Measurements from ENCODE around the gene TNFSF15. TPM values are rescaled to one million over a fixed set of nuclear protein-coding genes. Genes with fewer than 3 reads are reported as not detected.

The TNFSF15 gene
- total and polyA plus RNA-seq, 9 donors, result 0.02 to 0.53 (median 0.24) TPM

GRCh38 chr9:114782586-114782985 lies 23.3 kb downstream of the TNFSF15 start:
- H3K9me3 ChIP-seq, result no peaks in the 10 kb centered on the region
- H3K4me1 ChIP-seq (ENCODE audit: insufficient read depth), result no peaks in the 10 kb centered on the region
- no peak for TF ChIP-seq EP300 (IDR thresholded peaks at IDR 0.05)
- TF ChIP-seq POLR2A (IDR thresholded peaks at IDR 0.05), result no peak
- no peak for TF ChIP-seq CTCF (IDR thresholded peaks at IDR 0.05)
- no peak overlapping the region for H3K4me3 ChIP-seq
- intact Hi-C loops (cut with DNase I), result no loop called here
- H3K27me3 ChIP-seq, result no peaks in the 10 kb centered on the region
- H3K36me3 ChIP-seq, result no peaks in the 10 kb centered on the region
- H3K27ac ChIP-seq, result no peak overlapping the region
- DNase-seq, result no peak

- H3K27ac ChIP-seq, result no peak overlapping the region
- peak in 2 of 5 donors; percentile 12 to 30 for DNase-seq
These were observed 26.4 kb downstream of the TNFSF15 start for GRCh38 chr9:114779352-114779845.

GRCh38 chr9:114777821-114778609 lies 27.8 kb downstream of the TNFSF15 start:
- no peak overlapping the region for H3K4me3 ChIP-seq
- intact Hi-C loops (cut with DNase I), result no loop called here
- no peaks in the 10 kb centered on the region for H3K27me3 ChIP-seq
- no peak for DNase-seq
- no peak for TF ChIP-seq CTCF (IDR thresholded peaks at IDR 0.05)
- TF ChIP-seq EP300 (IDR thresholded peaks at IDR 0.05), result no peak
- no peak for TF ChIP-seq POLR2A (IDR thresholded peaks at IDR 0.05)
- WGBS, 3 donors, result 36 to 55% (median 47%) methylated on average over 6 of the region's 6 CpGs
- no peaks in the 10 kb centered on the region for H3K36me3 ChIP-seq
- no peaks in the 10 kb centered on the region for H3K4me1 ChIP-seq (ENCODE audit: insufficient read depth)
- no peak overlapping the region for H3K27ac ChIP-seq
- no peaks in the 10 kb centered on the region for H3K9me3 ChIP-seq

More at GRCh38 chr9:114779352-114779845, 26.4 kb downstream of the TNFSF15 start:
- intact Hi-C loops (cut with DNase I), result no loop called here
- TF ChIP-seq EP300 (IDR thresholded peaks at IDR 0.05) (no peak), CTCF (IDR thresholded peaks at IDR 0.05) (no peak), POLR2A (IDR thresholded peaks at IDR 0.05) (no peak)
- no peaks in the 10 kb centered on the region for H3K36me3 ChIP-seq
- H3K27me3 ChIP-seq, result no peaks in the 10 kb centered on the region
- WGBS, 3 donors, result 28 to 41% (median 32%) methylated on average over 4 of the region's 4 CpGs
- H3K4me1 ChIP-seq (ENCODE audit: insufficient read depth), result no peaks in the 10 kb centered on the region
- H3K9me3 ChIP-seq, result no peaks in the 10 kb centered on the region
- H3K4me3 ChIP-seq, result no peak overlapping the region

GRCh38 chr9:114776683-114777399 lies 29.0 kb downstream of the TNFSF15 start:
- no peak for DNase-seq
- Histone ChIP-seq H3K4me3 (no peak overlapping the region), H3K27me3 (no peaks in the 10 kb centered on the region), H3K4me1 (ENCODE audit: insufficient read depth) (no peaks in the 10 kb centered on the region), H3K9me3 (no peaks in the 10 kb centered on the region), H3K27ac (no peak overlapping the region), H3K36me3 (no peaks in the 10 kb centered on the region)
- 85 to 92% (median 89%) methylated on average over 6 of the region's 6 CpGs for WGBS, 3 donors
- TF ChIP-seq CTCF (IDR thresholded peaks at IDR 0.05), result no peak
- no peak for TF ChIP-seq EP300 (IDR thresholded peaks at IDR 0.05)
- TF ChIP-seq POLR2A (IDR thresholded peaks at IDR 0.05), result no peak
- intact Hi-C loops (cut with DNase I), result no loop called here

Data from ovary (tissue), 9 donors.